ENCODE measurements around the gene MUC6.

MUC6 gene

DNA sequence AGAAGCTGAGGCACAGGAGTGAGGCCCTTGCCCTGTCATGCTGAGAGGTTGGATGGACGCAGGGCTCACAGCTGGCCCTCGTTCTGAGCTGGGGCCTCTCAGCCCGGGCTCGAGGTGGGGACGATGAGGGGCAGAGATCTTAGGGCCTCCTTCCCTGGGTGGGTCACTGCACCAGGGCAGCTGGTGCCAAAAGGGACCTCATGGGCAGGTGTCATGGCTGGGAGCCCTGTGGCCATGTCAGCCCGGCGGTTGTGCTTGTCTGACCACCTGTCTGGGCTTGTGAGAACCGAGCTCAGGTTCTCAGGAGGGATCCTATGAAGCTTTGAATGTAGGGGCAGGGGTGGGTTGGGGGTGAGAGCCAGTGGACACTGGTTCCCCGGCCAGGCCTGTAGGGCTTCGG is 1.8 kb upstream of the MUC6 start:
- DNase-seq (ENCODE audit: low spot score), result no peak

DNA sequence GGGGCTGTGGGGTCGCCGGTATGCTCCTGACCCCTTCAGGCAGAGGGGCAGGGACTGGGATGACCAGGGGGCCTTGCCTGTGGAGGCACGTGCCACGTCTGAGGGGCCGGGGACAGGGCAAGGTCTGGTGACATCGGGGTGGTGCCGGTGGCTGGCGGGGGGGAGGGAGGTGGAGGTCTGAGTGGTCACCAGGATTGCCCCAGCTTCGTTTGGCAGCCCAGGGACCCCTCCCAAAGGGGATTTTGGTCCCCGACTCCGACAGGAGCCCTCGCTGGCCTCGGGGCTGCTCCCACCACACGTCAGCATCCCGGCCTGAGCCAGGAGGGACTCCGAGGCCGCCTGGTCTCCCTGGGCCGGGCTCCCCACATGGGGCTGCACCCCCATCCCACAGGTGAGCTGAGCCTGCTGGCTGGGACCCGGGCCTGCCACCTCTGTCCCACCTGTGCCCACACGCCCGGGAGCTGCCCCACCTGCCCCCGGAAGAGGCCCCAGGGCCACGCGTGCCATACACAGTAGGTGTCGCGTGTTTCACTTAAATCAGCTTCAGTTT is 1.1 kb upstream of the MUC6 start:
- DNase-seq (ENCODE audit: low spot score), result no peak

DNA sequence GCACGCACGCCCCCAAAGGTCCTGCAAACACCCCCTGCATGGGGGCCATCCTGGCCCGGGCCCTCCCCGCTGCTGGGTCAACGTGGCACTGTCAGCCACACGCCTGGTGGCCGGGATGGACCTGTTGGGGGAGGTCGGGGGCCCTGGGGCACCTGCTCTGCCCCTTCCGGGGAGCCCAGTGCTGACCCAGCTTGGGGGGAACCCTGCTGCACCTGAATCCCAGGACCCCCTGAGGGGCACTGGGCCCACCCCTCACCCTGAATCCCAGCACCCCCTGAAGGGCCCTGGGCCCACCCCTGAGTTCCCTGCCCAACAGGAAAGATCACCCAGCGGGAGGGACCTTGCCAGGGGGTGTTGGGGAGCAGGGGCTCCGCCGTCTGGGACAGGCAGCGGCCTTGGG is 413 bp upstream of the MUC6 start:
- DNase-seq (ENCODE audit: low spot score), result no peak

DNA sequence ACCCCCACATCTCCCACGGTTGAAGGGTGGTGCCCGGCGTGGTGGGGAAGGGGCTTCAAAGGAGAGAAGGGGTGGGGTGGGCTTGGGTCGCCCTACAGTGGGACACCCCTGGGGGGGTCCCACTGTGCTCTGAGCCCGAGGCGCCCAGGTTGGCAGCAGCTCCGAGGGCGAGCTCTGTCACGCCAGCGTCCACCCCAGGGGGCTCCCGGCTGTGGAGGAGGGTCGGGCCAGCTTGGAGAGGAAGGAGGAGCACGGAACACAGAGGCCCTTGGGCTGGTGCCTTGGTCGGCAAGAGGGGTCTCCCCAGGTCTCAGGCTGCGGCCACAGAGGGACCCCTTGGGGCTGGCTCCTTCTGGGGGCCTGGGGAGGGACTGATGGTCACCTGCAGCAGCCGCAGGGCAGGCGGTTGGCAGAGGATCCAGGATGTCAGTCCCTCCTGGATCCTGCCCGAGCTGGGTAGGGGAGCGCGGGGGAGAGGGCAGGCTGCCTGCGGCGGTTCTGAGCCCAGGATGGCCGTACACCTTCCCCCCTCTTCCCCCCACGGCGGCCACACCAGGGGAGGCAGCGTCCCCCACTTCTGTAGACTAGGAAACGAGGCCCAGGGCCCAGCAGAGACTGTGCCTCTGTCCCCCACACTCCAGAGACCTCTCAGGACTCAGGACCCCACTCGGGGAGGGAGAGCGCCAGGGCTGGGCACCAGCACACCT is 788 bp downstream of the MUC6 start:
- no peak for DNase-seq (ENCODE audit: low spot score)

DNA sequence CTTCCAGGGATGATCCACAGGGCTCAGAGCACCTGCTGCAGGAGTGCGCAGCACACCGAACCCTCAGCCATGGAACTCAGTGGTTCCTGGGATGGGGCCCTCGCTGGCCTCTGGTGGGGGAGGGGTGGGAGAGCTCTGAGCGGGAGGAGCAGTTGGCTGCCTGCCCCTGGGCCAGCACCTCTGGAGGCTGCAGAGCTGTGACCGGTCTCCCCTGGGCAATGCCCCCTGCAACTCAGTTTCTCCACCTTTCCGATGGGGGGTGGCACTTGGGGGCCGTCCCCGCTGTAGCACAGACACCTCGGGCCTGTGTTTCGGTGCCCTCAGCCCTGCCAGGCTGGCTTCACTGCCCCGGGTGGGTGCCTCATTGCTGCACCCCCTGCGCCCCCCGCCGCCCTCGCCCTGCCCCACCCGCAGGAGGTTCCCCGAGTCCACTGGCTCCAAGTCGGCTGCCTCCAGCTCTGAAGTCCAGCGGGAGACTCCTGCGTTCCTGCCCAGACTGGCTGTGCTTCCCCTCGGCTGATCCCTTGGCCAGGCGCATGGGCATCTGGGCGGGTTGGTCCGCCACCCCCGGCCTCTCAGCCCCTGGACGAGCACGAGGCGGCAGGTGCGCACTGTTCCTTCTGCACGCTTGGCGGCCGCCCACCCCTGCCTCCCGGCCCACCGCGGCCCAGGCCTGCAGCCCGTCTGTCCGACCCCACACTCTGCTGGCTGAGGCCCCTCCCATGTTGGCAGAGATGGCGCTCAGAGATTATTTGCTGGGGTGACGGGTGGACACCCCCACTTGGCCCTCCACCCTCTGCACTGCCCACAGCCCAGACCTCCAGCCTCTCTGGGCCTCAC is 1.8 kb downstream of the MUC6 start:
- no peak for DNase-seq (ENCODE audit: low spot score)

DNA sequence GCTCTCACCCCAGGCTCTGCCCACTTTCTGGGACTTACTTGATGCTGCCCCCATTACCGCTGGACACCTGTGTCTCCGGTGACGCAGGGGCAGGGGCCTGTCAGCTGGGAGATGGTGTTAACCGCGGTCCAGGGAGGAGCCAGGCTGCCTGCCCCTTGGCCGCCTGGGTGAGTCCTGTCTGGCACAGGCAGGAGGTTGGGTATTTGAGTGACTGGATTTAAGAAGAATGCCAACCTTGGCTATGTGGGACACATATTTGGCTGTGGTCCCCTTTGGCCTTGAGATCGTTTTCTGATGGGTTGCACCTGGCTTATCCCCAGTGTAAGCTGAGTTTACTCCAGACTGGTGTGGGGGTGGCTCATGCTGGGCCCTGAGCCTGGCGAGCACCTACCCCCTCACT is 2.5 kb downstream of the MUC6 start:
- no peak for DNase-seq (ENCODE audit: low spot score)

DNA sequence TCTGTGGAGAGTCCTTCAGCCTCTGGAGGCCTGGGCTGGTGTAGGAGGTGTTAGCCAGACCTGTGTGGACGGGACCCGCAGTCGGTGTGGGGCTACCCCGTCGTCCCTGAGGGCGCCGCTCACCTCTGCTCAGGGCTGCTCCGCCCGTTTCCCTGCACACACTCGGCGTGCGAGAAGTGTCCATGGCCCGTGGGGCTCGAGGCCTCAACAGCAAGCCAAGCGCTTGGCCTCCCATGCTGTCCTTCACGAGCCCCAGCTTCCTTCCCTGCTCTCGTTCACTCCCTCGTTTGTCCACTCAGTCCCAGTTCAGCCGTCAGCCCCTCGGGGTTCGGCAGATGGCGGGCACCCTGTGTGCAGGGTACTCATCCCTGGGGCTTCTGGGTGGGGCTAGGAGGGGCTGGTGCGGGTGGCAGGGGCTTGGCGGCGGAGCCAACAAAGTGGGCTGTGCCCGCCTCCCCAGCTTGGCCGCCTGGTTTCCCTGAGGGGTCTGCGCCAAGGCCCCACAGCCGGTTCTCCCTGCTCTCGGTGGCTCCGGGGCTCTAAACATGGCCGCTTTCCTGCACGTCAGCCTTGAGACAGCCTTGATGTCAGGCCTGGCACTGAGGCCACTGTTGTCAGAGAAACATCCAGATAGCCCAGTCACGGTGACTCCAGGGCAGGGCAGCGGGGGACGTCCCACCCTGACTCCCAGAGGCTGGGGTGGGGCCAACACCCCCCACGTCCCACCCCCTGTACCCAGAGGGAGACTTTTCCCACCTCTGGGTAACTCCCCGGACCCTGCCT is 3.3 kb downstream of the MUC6 start:
- no peak for DNase-seq (ENCODE audit: low spot score)

DNA sequence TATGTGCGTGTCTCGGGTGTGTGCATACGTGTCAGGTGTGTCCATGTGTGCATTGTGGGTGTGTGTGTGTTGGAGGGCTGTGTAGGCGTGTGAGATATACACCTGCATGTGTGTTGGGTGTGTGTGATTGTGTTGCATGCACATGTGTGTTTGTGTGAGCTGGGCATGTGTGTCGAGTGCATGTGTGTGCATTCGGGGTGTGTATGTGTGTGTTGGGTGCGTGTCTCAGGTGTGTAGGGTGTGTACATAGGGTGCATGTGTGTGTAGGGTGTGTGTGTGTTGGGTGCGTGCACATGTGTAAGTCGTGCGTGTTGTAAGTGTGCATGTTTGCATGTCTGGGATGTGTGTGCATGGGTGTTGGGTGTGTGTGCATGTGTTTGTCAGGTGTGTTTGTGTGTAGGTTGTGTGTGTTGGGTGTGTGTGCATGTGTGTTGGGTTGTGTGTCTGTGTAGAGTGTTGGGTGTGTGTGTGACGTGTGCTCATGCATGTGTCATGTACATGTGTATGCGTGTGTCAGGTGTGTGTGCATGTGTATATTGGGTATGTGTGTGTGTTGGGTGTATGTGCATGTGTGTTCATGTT is 4.1 kb downstream of the MUC6 start:
- no peak for DNase-seq (ENCODE audit: low spot score)

DNA sequence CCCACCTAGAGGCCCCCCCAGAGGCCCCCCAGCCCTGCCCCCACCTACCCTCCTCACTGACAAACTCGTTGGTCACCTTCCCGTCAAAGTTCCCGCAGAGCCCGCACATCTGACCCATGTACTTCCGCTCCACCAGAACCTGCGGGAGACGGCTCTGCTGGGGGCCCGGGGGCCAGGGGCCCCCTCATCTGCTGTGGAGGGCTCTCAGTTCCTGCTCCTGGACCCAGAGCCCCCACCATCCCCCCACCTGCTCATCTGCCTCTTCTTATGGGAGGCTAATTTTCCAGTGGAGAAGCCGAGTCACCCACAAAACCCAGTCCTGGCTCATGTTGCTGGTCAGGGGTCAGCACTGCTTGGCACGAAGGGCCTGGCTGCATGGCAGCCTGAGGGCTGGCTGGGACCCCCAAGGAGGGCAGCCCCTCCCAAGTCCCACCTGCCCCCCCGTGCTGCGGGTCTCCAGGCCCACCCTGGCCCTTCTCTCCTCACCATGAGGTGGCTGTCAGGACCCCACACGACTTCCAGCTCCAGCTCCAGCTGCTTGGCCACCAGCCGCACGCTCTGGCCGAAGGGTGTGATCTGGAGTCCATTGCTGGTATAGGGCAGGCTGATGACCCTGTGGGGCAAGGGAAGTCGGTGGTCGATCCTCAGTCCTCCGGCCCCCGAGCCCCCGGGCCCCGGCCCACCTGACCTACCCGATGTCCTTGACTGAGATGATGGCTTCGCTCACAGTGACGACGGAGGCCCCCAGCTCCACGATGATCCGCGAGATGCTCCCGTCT is 5.2 kb downstream of the MUC6 start:
- DNase-seq (ENCODE audit: low spot score), result no peak

DNA sequence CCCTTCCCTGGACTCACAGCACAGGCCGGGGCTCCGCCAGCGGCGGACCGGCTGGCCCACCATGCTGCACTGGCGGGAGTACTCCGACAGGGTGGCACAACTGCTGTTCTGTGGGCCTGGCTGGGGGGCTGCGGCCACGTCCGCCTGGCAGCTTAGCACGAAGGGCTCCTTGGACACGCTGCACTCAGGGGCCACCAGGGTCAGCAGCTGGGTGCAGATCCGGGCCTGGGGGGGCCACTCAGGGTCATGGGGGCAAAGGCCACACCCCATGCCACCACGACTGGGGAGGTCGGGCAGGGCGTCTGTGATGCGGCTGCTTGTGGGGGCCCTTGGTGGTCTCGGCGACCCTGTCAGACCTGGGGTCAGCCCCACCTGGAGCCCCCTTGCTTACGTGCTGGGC is 6.0 kb downstream of the MUC6 start:
- no peak for DNase-seq (ENCODE audit: low spot score)

DNA sequence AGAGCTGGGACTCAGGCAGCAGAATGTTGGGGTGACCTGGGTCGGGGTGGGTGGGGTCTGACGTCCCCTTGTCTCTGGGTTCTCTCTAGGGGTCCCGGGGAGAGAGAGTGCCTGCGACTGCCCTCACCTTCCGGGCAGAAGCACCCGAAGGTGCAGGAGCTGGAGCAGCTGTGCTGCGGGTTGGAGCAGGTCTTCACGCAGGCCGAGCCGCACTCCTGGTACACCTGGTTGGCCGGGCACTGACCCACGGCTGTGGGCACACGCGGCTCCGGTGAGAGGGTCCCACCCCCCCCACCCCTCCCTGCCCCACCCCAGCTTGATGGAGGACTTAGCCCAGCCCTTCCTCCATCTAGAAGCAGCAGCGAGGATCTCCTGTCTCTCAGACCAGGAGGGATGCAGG is 6.4 kb downstream of the MUC6 start:
- DNase-seq (ENCODE audit: low spot score), result no peak

DNA sequence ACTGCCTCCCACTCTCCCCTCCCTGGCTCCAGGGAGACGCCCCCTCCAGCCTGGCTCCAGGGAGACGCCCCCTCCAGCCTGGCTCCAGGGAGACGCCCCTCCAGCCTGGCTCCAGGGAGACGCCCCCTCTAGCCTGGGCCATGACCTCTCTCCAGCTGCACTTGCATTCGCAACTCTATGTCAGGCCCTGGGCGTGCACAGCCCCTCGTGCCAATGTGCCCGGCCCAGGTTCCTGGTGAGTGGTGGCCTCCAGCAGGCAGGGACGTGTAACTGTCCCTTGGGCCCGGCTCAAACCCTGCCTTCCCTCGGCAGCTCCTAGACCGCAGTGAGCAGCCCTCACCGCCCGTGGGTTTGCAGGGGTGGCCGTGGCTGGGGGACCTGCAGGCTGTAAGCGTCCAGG is 6.9 kb downstream of the MUC6 start:
- no peak for DNase-seq (ENCODE audit: low spot score)

DNA sequence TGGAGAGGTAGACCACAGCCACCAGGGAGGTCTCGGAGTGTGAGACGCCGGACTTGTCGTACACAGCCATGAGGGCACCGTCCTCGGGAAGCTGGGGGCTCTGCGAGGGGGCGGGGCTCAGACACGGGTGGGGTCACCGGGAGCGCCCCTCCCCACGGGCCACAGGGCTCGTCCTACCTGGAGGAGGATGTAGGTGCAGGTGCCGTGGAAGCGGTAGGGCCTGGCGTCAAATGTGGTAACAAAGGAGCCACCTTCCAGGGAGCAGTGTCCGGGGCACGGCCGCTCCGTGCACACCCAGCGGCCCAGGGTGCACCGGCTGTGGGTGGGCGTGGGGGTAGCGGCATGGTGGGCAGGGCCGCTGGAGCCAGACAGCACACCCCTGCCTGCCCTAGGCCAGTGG is 7.5 kb downstream of the MUC6 start:
- no peak for DNase-seq (ENCODE audit: low spot score)

DNA sequence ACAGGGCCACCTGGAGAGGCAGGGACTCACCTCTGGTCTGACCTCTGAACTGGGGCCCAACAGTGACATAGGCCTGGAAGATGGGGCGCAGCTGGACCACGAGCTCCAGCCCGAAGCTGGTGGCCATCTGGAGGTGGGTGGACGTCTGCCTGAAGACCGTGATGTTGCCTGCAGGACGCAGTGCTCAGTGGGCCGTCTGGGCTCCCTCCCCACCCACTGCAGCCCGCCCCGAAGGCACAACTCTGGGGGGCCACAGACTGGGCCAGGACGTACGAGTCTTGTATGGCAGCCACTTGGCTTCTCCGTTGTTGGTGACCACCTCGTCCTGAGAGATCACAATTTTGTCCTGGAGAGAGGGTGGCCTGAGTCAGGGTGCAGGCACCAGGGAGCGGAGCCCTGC is 7.9 kb downstream of the MUC6 start:
- DNase-seq (ENCODE audit: low spot score), result no peak

DNA sequence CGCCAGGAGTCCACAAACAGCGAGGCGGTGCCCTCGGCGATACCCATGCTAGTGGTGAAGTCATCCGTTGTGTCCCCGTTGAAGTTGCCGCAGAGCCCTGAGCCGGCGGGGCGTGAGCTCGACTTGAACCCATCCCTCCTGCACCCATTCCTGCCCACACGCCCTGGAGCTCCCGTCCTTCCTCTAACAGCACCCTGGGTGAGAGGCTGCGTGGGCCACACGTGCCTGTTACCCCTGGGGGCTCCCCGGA is 8.3 kb downstream of the MUC6 start:
- DNase-seq (ENCODE audit: low spot score), result no peak

DNA sequence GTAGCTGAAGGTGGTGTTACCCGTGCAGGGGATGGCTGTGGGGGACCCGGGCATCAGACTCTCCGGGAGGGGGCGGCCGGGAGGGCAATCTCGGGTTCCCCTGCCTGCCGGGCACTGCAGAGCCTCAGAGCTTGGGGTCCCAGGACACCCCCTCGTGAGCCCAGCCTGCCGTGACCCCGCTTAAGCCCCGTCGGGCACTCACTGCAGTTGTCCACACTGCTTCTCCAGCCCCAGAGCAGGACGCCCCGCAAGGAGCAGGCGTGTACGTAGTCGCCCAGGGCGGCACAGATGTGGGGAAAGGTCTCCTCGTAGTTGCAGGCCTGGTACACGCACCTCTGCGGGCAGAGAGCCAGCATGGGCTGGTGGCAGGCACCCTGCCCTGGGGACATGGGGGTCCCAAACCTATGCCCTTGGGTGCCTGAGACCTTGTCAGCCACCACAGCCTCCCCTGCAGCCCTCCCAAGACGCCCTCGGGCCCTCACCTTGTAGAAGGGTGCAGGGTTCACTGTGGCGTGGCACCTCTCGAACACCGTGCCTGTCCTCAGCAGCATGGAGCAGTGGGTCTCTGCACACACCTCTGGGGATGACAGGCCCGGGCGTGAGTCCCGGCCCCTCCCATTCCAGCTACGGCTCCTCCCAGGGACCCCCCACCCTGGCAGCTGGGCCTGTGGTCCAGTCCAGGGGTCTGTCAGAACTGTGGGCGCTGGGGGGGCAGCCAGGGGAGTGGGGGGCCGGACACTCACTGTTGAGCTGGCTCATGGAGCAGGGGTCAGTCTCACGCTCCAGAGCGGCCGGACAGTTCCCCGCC is 8.8 kb downstream of the MUC6 start:
- no peak for DNase-seq (ENCODE audit: low spot score)

DNA sequence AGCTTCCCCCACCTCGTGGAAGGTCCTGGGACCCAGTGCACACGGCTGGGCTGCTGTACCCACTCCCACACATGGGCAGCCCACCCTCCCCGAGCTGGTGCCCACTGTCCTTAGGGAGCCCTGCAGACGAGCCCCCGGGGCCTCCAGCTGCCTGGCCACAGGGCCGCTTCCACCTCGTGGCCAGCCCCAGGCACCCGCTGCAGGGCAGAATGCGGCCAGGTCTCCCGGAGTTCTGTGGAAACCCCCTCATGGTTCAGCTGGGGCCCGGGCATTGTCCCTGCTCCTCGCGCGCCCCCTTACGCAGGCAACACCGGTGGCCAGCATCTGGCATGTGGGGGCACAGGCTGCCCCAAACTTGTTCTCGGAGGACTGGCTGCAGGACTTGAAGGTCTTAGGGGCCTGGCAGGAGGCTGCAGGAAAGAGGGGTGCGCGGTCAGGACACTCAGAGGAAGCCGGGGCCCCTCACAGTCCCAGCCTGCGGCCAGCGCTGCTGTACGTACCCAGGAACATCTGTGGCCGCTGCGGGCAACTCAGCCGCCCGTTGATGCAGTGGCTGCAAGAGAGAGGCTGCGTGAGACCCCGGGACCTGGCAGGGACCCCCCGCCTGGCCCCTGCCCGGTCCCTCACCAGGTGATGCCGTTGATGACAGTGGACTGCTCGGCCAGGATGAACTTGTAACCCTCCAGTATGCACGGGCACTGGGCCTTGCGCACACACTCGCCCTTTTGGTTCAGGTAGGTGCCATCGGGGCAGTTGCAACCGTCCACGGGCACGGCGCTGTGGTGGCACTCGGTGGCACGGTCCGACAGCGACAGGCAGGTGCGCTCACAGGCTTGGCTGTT is 9.7 kb downstream of the MUC6 start:
- no peak for DNase-seq (ENCODE audit: low spot score)

DNA sequence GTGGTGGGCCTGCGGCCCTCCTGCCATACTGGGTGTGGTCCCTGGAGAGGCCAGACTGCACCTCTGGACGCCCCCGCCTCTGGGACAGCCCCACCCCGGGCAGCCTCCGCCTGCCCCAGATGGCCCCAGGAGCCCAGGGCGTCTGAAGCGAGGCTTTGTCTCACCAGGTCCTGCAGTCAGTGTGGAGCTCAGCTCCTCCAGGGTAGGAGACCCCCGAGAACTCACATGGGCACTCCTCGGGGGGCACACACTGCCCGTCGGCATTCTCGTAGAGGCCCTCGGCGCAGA is 10.4 kb downstream of the MUC6 start:
- no peak for DNase-seq (ENCODE audit: low spot score)

DNA sequence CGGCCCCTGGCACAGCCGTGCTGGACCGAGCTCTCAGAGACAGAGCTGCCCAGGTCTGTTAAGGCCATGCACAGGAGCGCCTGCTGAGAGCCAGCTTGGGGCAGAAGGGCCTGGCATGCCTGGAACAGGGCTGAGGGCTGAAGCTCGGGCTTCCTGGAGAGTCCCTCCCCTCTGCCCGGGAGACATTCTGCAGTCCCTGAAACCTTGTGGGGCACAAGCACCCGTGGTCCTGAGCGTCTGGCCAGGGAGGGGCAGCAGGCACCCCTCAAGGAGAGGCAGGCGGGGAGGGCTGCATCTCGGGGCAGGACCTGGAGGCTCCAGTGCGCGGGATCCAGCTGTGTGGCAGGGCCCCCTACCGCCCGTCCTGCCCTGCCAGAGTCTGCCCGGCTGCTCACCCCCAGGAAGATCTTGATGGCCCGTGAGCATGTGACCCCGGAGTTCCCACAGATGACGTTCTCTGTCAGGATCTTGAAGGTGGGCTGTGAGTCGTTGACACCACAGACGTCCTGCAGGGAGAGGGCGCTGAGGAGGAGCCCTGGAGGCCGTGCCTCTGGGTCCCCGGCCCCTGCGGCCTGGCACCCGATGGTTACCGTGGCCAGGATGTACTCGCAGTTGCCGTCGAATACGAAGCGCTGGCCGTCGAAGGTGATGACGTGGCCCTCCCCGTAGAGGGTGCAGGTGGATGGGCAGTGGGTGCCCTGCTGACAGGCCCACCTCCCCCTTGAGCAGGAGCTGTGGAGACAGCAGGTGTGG is 10.9 kb downstream of the MUC6 start:
- DNase-seq (ENCODE audit: low spot score), result no peak
